GM18951 (cell line): ENCODE data around the gene AMOT.
"Not testable (repeated sequence)": the region's sequence is repeated elsewhere in the genome, so short reads cannot be mapped to it uniquely, and the experiment has no call there.

ENCODE experiments used
- POLR2A ChIP-seq: IDR thresholded peaks from 4 replicates; pipeline ENCODE4 v1.6.1; 2011; ENCODE audit warnings: mild to moderate bottlenecking; ENCODE audit not compliant: insufficient read length, insufficient read depth; ENCODE audit errors: extremely low read depth
- in situ Hi-C: fragments of 300-500 bp; cut with MboI; formaldehyde crosslinking; loops from one replicate; pipeline ENCODE4 v1.12.0; 2022; ENCODE audit warnings: low sequenced_read_pairs, mixed read lengths, inconsistent platforms; ENCODE audit not compliant: unreplicated experiment

The AMOT gene, protein sequence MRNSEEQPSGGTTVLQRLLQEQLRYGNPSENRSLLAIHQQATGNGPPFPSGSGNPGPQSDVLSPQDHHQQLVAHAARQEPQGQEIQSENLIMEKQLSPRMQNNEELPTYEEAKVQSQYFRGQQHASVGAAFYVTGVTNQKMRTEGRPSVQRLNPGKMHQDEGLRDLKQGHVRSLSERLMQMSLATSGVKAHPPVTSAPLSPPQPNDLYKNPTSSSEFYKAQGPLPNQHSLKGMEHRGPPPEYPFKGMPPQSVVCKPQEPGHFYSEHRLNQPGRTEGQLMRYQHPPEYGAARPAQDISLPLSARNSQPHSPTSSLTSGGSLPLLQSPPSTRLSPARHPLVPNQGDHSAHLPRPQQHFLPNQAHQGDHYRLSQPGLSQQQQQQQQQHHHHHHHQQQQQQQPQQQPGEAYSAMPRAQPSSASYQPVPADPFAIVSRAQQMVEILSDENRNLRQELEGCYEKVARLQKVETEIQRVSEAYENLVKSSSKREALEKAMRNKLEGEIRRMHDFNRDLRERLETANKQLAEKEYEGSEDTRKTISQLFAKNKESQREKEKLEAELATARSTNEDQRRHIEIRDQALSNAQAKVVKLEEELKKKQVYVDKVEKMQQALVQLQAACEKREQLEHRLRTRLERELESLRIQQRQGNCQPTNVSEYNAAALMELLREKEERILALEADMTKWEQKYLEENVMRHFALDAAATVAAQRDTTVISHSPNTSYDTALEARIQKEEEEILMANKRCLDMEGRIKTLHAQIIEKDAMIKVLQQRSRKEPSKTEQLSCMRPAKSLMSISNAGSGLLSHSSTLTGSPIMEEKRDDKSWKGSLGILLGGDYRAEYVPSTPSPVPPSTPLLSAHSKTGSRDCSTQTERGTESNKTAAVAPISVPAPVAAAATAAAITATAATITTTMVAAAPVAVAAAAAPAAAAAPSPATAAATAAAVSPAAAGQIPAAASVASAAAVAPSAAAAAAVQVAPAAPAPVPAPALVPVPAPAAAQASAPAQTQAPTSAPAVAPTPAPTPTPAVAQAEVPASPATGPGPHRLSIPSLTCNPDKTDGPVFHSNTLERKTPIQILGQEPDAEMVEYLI

DNA sequence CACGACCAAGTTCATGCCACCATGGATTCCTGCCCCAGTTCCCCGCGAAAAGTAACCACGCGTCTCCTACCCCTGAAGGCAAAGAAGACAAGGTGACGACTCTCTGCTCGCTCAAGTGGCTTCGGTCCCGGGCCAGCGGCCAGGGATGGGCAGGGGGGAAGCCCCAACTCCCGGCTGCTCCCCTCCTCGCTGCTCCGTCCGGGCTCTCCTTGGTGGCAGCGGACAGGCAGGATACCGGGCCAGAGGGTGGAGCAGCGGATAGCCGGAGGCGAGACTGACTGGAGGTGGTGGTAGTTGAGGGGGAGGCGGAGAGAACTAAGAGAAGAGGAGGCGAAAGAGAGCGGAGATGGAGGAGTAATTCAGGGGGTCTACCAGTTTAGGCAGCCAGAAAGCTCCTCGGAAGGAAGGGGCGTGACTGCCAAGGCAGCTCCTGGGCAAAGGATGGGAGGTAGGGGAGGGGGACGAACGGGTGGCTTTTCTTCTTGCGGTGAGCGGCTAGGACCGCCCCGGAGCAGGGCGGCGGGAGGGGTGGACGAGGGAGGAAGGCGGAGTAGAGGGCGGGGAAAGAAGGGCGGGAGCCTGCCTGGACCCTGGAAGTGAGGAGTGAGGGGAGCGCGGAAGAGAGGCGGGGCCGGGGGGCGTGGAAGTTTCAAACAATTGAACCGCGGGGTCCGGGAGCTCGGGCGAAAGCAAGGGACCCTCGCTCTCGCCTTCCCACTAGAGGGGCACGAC, at the start of gene AMOT:
Gene AMOT, minus strand, starts transcription at position 450 of the 732 bp plus-strand sequence. CDS start 17,705 bp downstream, outside the sequence.
- in situ Hi-C loops: no loop called here
- peak; percentile 30 for TF ChIP-seq POLR2A

DNA sequence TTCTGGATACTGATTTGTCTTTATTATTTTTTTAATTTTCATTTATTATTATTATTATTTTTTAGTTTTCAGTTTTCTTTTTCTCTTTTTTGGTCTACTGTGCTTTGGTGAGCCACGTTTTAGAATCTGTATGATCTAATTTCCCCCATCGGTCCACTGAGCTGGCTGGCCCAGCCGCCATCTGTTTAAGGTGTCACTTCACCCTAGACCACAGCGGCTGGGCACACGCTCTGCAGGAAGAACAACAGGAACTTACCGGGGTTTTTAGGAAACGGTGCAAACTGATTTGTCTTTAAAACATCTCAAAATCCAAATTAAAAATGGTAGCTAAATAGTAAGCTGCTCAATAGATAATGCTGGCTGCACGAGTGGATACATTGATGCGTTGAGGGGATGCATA, 48.8 kb upstream of the AMOT start:
- no peak for TF ChIP-seq POLR2A
- in situ Hi-C loops: no loop called here

DNA sequence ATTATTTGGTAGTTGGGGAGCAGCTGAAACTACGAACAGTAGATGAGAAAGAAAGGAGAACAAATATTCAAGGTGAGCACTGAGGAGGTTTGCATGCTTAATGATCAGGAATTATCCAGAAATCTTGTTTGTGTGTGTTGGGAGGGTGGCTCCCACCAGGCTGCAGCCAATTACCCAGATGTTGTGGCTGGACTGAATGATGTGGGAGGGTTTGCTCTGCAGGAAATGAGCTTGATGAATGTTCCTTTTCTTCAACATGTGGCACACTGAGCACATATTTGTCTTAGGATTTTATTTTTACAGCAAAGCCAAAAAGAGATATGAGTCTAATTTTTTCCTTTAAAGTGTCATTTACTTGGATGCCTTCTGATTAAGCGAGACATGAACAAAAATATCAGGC, 48.3 kb upstream of the AMOT start:
- TF ChIP-seq POLR2A: no peak
- in situ Hi-C loops: no loop called here

DNA sequence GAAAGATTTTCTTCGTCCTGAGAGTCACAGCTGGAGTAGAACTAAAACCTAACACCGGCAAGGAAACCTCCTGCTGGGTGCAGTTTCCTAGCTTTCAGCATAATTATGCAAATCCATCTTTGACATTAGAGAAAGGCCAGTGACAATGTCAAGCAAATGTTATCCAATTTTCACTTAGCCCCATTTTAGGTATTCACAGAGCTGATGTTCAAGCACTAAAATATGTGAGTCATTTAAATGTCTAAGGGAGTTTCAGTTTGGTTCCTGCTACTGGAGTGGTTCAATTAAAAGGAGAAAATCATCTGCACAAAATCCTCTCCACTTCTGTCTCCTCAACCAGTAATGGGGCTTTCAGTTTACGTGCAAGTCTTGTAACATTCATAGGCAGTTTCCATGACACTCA, 37.1 kb upstream of the AMOT start:
- in situ Hi-C loops: no loop called here
- no peak for TF ChIP-seq POLR2A

DNA sequence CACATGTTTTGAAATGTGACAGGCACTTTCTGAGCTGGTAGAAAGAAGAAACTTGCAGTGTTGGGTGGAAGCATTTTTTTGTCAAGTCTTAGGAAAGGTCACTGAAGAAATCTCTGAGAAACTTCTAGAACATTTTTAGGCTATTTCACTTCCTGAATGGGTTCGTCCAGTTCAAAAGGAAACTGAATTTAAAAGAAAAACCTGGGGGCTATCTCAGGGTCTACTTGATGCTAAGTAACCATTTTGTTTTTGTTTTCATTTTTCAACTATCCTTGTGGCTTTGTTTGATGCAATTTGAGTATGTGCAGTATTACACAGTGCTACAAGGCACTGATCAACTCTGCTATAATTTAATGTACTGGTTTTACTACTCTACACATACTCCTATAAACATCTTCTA, 34.0 kb upstream of the AMOT start:
- no peak for TF ChIP-seq POLR2A
- in situ Hi-C loops: no loop called here

DNA sequence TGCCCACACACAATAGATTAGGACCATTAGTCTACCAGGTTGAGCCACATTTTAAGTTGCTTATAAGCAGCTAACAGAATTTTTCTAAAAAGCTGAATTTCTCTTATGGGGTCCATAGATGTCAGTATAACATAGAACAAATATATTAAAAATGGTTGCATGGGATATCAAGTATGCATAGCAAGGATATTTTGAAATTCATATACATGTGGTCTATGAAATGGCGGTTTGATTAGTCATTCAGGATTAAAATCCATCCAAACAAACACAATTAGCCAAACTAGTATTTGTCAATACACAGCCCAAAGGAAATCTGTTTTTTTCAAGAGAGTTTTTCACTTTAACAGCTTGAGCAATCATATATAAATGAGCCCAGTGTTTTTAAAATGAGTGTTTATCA, 33.5 kb upstream of the AMOT start:
- in situ Hi-C loops: no loop called here
- no peak for TF ChIP-seq POLR2A

DNA sequence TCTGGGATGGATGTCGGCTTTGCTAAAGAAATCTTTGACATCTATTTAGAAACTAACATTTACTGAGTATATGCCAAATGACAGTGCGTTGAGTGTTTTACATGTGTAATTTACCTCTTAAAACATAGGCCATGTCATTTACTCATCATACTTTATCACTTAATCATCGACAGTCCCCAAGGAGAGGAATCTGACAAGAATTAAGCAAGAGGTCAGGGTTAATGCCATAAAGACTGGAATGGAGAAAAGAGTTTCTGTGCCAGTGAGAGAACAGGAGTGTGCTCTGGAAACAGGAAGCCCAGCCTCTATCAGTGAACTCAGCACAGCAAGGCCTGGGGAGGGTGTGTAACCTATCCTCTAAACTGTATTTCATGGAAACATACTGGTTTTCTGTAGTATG, 28.0 kb upstream of the AMOT start:
- no peak for TF ChIP-seq POLR2A

DNA sequence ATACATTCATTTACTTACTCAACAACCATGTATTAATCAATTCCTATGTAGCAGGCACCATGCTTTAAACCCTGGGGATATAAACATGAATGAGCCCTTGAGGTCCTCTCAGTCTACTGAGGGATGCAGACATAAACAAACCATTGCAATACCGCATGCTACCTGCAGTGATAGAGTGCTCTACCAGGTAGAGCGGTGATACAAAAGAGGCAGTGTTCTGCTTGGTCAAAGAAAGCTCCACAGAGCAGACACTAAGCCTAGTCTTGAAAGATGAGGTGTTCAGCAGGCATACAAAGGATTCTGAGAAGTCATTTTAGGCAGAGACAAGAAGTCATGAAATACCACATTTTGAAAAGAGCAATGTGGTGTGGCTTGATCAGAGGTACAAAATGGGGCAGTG, 26.9 kb upstream of the AMOT start:
- no peak for TF ChIP-seq POLR2A

More for the DNA sequence above, 28.0 kb upstream of the AMOT start:
- in situ Hi-C loops: no loop called here

DNA sequence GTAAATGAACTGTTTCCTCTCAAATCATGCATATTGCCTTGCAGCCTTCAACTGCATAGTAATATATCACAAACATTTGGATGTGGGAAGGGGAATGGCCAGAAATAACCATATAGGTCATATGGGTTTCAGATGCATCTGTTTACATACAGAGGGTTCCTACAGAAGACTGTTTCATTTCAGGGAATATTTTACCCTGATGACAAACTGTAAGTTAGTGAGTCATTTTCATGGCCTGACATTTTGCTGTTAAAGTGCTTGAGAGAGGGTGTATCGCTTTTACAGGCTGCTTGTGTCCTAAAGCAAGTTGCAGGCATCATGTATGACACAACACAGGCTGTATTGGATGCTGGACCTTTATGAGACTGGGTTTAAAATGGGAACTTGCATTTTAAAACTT, 25.5 kb upstream of the AMOT start:
- in situ Hi-C loops: no loop called here

More for the DNA sequence above, 26.9 kb upstream of the AMOT start:
- in situ Hi-C loops: no loop called here

DNA sequence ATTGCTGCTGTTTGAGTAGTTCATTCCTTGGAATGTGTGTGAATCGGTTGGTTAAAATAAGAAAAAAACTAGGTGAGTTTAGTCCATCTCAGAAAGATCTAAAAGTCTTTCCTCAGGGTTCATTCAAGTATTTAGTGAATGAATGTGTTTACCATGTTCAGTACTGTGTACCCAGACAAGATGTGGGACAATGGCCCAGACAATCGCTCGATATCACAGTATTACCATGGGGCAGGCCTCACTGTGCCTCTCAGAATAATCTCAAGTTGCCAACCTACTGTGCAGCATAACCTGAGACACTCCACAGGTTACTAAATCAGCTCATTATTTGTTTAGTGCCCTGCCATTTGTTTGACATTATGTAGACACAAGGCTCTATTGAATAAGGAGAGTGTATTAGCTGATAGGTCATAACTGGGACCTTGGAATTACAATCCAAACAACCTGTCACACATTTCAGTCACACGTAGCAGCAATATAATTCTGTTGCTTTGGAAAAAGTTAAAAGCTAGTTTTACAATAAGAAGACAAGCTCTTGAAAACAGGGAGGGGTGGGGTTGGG, 24.9 kb upstream of the AMOT start:
- no peak for TF ChIP-seq POLR2A
- in situ Hi-C loops: no loop called here

More for the DNA sequence above, 25.5 kb upstream of the AMOT start:
- TF ChIP-seq POLR2A: no peak

DNA sequence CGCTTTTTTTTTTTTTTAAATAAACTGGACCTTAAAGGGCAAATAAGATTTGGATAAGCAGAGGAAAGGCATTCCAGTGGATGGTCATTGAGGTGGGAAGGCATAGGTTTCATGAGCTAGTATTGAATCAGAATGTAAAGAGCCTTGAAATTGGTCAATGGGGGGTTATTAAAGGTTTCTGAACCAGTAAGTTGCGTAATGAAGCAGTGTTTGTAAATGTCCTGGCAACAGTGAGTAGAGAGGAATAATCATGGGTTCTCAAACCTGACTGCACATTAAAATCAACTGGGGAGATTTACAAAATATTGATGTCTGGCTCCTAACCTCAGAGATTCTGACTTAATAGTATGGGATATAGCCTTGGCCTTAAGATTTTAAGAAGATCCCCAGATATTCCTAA, 23.2 kb upstream of the AMOT start:
- in situ Hi-C loops: no loop called here
- TF ChIP-seq POLR2A: no peak

DNA sequence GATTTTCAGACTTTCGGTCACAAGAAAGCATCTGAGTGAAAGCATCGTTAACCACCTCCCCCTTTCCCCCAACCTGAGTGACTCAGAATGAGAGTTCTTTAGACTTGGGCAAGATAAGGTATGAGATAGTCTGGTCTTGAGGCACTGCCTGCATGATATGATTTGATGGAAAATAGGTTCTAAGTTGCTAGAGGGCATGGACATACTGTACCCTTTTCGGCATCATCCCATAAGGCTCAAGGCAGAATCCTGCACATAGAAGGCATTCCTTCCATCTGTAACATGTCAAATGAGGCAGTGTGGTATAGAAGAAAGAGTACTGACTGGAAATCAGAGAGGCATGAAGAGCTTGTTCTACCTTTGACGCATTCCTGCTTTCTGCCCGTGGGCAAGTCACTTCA, 16.8 kb upstream of the AMOT start:
- in situ Hi-C loops: no loop called here

DNA sequence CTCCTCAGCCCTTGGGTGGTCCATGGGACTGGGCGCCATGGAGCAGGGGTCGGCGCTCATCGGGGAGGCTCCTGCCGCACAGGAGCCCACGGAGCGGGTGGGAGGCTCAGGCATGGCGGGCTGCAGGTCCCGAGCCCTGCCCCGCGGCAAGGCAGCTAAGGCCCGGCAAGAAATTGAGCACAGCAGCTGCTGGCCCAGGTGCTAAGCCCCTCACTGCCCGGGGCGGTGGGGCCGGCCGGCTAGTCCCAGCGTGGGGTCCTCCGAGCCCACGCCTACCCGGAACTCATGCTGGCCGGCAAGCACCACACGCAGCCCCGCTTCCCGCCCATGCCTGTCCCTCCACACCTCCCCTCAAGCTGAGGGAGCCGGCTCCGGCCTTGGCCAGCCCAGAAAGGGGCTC, 14.3 kb upstream of the AMOT start:
- in situ Hi-C loops: not testable (repeated sequence)

More for the DNA sequence above, 16.8 kb upstream of the AMOT start:
- TF ChIP-seq POLR2A: no peak

DNA sequence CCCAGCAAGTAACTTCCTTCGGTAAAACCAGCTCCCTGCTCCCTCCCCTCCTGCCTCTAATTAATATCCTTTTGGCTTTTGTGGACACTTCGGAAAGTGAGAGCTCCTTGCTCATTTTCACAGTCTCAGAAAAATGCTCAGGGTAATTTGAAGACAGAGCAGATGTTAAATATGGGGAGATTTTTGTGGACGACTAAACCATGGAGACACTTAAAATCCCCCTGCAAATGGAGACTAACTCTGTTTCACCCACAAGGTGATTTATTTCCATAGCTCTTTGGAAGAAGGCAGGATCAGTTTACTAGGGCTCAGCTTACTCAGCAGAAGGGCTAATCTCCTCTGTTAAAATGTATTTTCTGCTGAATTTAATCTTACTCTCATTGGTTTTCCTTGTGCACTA, 12.2 kb upstream of the AMOT start:
- TF ChIP-seq POLR2A: no peak
- in situ Hi-C loops: no loop called here
